Endodermal cell (in vitro differentiated cells): Measurements from ENCODE around the gene OR1F1. TPM values are rescaled to one million over a fixed set of nuclear protein-coding genes. Genes with fewer than 3 reads are reported as not detected.
"Not testable (repeated sequence)": the region's sequence is repeated elsewhere in the genome, so short reads cannot be mapped to it uniquely, and the experiment has no call there.

ENCODE experiments used
- DNase-seq: peaks from one replicate; pipeline ENCODE4 v3.0.0-alpha.2; 2017
- H3K27ac ChIP-seq: 2 replicates; pipeline ENCODE4 v1.5.1; 2013; ENCODE audit warnings: mild to moderate bottlenecking, low read depth, low read length, moderate library complexity
- H3K27me3 ChIP-seq: 2 replicates; pipeline ENCODE4 v1.6.1; 2013; ENCODE audit warnings: mild to moderate bottlenecking, low read length, moderate library complexity; ENCODE audit not compliant: insufficient read depth, control insufficient read depth, poor library complexity, severe bottlenecking
- H3K36me3 ChIP-seq: 2 replicates; pipeline ENCODE4 v1.7.0; 2013; ENCODE audit warnings: mild to moderate bottlenecking, low read length, moderate library complexity; ENCODE audit not compliant: control insufficient read depth, insufficient read depth
- H3K4me1 ChIP-seq: one replicate; pipeline ENCODE4 v1.7.0; 2013; ENCODE audit warnings: low read length; ENCODE audit not compliant: control insufficient read depth, insufficient read depth
- H3K4me3 ChIP-seq: 2 replicates; pipeline ENCODE4 v1.5.1; 2013; ENCODE audit warnings: mild to moderate bottlenecking, low read length, moderate library complexity
- H3K9ac ChIP-seq: 2 replicates; pipeline ENCODE4 v1.6.1; 2013; ENCODE audit warnings: mild to moderate bottlenecking, low read length, moderate library complexity; ENCODE audit not compliant: poor library complexity, severe bottlenecking; ENCODE audit errors: extremely low read depth
- H3K9me3 ChIP-seq: 2 replicates; pipeline ENCODE4 v1.6.1; 2013; ENCODE audit warnings: mild to moderate bottlenecking, low read length, moderate library complexity; ENCODE audit not compliant: control insufficient read depth
- H3K27ac Mint-ChIP-seq: 2 replicates; pipeline ENCODE4 v1.8.0; 2020; ENCODE audit warnings: mixed read lengths
- H3K27me3 Mint-ChIP-seq: 2 replicates; pipeline ENCODE4 v1.8.0; 2021; ENCODE audit warnings: mild to moderate bottlenecking, mixed read lengths; ENCODE audit not compliant: insufficient read depth
- H3K36me3 Mint-ChIP-seq: 2 replicates; pipeline ENCODE4 v1.8.0; 2020; ENCODE audit warnings: low read depth, mixed read lengths
- H3K4me1 Mint-ChIP-seq: 2 replicates; pipeline ENCODE4 v1.8.0; 2020; ENCODE audit warnings: mixed read lengths
- H3K4me3 Mint-ChIP-seq: 2 replicates; pipeline ENCODE4 v1.8.0; 2020; ENCODE audit warnings: mild to moderate bottlenecking, moderate library complexity, mixed read lengths
- H3K9me3 Mint-ChIP-seq: 2 replicates; pipeline ENCODE4 v1.8.0; 2020; ENCODE audit warnings: mild to moderate bottlenecking, mixed read lengths
- WGBS, 2 experiments: methylation state at CpG; one replicate each; pipeline versions ENCODE4 v1.1.5 to v1.1.7; 2013; ENCODE audit warnings: missing lambda C conversion rate in 2 of 2, mixed read lengths in 1 of 2; ENCODE audit not compliant: insufficient coverage in 1 of 2, insufficient read length in 1 of 2; 5-methylcytosine and 5-hydroxymethylcytosine counted together
- long read RNA-seq, 4 experiments: library from polyadenylated mRNA in 2 of 4; library from RNA in 1 of 4; library from capped mRNA in 1 of 4; stranded (forward) in 3 of 4; unstranded in 1 of 4; transcript quantifications; one replicate each; pipeline ENCODE4 v2.0.0, GENCODE V29; 2020 to 2021; ENCODE audit warnings: inconsistent platforms in 1 of 4
- polyA plus RNA-seq, 2 experiments: library from polyadenylated mRNA; stranded (reverse); fragments of 50-300 nt; gene quantifications; one replicate each; pipeline ENCODE4 v1.2.3, GENCODE V29; 2013
- total RNA-seq, 2 donors: library from RNA; stranded (reverse); fragmentation: NEBNext Ultra II Directional in 1 of 2; extraction: Animal tissue kit (Norgen Biotek cat#: 25700) in 1 of 2; gene quantifications; 2 replicates in 1 of 2; 3 replicates in 1 of 2; pipeline ENCODE4 v1.2.1, GENCODE V29; 2021
- TF ChIP-seq, protein P1 (sequence below): fragments of 200-600 bp; sonication (generic); conservative IDR thresholded peaks from 2 replicates; pipeline ENCODE4 v1.5.0; 2021; ENCODE audit warnings: antibody characterized with exemption, mild to moderate bottlenecking

OR1F1 gene
- under 1 TPM in 1 of 2 donors, not detected in 1; 0.29 TPM for total RNA-seq
- not detected for polyA plus RNA-seq (2013, experiment 1 of 2)
- not detected for polyA plus RNA-seq (2013, experiment 2 of 2)
- long read RNA-seq, experiment 1 = 0 reads
- long read RNA-seq, experiment 2 = 0 reads
- long read RNA-seq, experiment 3 = 0 reads
- long read RNA-seq, experiment 4 = 0 reads

DNA sequence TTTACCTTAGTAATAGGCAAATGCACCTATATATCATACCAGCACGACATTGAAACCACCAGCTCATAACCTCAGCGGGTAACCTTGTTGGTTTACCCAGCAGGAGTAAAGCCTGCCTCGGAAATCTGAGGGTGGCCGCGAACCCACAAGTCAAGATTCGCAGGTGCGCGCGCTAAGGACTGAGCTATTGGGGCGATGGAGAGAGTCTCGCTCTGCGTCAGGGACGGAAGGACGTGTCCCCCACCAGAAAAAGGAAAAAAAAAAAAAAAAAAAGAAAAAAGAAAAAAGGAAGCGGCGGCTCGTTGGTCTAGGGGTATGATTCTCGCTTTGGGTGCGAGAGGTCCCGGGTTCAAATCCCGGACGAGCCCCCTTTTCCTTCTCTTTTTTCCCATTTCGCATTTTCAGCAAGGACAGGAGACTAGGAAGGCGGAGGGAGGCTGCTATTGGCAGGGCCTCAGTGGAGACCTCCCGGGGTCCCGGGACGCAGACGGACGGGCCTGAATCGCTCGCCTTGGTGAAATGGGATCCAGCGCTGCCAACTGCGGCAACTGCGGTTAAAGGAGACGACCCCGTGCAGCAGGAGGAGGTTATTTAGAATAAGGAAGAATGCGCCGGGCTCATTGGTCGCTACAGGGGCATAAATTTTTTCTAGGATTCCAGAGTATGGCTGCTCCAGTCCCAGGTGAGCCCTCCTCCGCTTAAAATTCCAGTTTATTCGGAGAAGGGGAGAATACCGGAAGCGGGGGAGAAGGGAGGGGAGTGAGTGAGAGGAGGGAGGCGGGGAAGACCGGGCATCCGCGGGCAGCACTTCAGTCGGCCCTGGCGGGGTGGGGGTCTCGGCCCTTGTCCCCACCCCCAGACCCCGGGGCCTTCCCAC, at the start of gene OR1F1:
TSS of gene OR1F1 (plus strand) at position 407 of the 877 bp plus-strand sequence.
- H3K4me1 ChIP-seq = no peaks in the 10 kb centered on the region
- peak; percentile 88 for DNase-seq
- peak within 1 kb of the TSS; percentile 86 for H3K27ac Mint-ChIP-seq
- H3K9me3 ChIP-seq = no peaks in the 10 kb centered on the region
- H3K27me3 Mint-ChIP-seq = peaks cover 66% of the 10 kb centered on the region
- TF ChIP-seq, protein P1, sequence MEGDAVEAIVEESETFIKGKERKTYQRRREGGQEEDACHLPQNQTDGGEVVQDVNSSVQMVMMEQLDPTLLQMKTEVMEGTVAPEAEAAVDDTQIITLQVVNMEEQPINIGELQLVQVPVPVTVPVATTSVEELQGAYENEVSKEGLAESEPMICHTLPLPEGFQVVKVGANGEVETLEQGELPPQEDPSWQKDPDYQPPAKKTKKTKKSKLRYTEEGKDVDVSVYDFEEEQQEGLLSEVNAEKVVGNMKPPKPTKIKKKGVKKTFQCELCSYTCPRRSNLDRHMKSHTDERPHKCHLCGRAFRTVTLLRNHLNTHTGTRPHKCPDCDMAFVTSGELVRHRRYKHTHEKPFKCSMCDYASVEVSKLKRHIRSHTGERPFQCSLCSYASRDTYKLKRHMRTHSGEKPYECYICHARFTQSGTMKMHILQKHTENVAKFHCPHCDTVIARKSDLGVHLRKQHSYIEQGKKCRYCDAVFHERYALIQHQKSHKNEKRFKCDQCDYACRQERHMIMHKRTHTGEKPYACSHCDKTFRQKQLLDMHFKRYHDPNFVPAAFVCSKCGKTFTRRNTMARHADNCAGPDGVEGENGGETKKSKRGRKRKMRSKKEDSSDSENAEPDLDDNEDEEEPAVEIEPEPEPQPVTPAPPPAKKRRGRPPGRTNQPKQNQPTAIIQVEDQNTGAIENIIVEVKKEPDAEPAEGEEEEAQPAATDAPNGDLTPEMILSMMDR = no peak
- H3K27me3 ChIP-seq = peaks cover 42% of the 10 kb centered on the region
- H3K4me3 ChIP-seq = peak within 1 kb of the TSS; percentile 88
- H3K36me3 Mint-ChIP-seq = no peaks in the 10 kb centered on the region
- WGBS, 2 experiments = 0 to 1% methylated on average over 22 to 50 of the region's 51 CpGs
- no peaks in the 10 kb centered on the region for H3K36me3 ChIP-seq
- H3K9me3 Mint-ChIP-seq = peaks cover 5% of the 10 kb centered on the region
- H3K27ac ChIP-seq = no peak within 1 kb of the TSS
- peak within 1 kb of the TSS; percentile 93 for H3K4me3 Mint-ChIP-seq
- H3K9ac ChIP-seq = peak within 1 kb of the TSS; percentile 51
- peaks cover 7% of the 10 kb centered on the region for H3K4me1 Mint-ChIP-seq

DNA sequence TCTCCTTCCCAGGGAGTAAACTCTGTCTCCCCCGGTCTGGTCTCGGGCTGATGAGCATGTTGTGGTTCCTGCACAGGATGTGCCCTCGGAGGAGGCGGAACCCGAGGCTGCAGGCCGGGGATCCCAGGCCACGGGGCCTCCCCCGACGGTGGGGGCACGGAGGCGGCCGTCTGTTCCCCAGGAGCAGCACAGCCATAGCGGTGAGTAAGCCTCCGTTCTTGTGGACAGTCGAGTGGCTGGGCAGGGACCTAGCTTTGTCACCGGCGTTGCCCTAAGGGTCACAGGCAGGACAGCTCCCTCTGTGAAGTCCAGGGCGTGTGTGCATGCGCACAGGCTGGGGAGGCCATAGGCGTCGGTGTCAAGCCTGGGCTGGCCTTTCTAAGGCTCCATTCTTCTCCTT, 49.7 kb upstream of the OR1F1 start:
- peaks cover 8% of the 10 kb centered on the region for H3K4me1 Mint-ChIP-seq
- no peak overlapping the region for H3K4me3 Mint-ChIP-seq
- H3K36me3 Mint-ChIP-seq = peaks cover 14% of the 10 kb centered on the region
- Histone ChIP-seq H3K9me3 (no peaks in the 10 kb centered on the region), H3K9ac (no peak overlapping the region), H3K27ac (no peak overlapping the region), H3K4me1 (no peaks in the 10 kb centered on the region), H3K36me3 (no peaks in the 10 kb centered on the region), H3K27me3 (no peaks in the 10 kb centered on the region), H3K4me3 (no peak overlapping the region)
- H3K9me3 Mint-ChIP-seq = no peaks in the 10 kb centered on the region
- WGBS, 2 experiments = 92 to 95% methylated on average over 17 to 21 of the region's 21 CpGs
- no peak for DNase-seq
- no peaks in the 10 kb centered on the region for H3K27me3 Mint-ChIP-seq
- TF ChIP-seq, protein P1 = no peak
- H3K27ac Mint-ChIP-seq = no peak overlapping the region

DNA sequence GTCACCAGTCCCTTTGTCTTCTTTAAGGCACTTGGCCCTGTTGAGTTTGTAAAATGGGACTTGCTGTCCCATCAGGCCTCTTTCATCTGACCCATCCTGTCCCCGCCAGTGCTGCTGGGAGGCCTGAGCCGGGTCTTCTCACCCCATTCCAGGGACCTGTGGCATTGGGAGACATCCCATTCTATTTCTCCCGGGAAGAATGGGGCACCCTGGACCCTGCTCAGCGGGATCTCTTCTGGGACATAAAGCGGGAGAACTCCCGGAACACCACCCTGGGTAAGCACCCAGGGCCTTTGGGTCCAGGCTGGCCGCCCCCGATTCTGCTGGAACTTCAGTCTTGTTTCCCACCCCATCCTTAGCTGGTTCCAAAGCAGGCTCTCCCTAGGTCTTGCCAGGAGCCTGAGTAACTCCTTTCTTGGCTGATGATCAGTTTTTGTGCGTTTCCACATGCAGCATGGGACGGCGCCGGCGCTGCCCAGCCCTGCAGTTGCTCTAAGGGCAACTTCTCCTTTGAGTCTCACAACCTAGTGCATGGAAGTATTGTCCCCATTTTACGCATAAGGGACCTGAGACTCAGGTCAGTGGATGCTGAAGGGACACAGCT, 49.1 kb upstream of the OR1F1 start:
- Mint-ChIP-seq H3K27me3 (no peaks in the 10 kb centered on the region), H3K4me1 (peaks cover 5% of the 10 kb centered on the region), H3K27ac (no peak overlapping the region), H3K9me3 (no peaks in the 10 kb centered on the region), H3K4me3 (no peak overlapping the region), H3K36me3 (peaks cover 14% of the 10 kb centered on the region)
- TF ChIP-seq, protein P1 = no peak
- Histone ChIP-seq H3K36me3 (no peaks in the 10 kb centered on the region), H3K27me3 (no peaks in the 10 kb centered on the region), H3K4me1 (no peaks in the 10 kb centered on the region), H3K27ac (no peak overlapping the region), H3K9me3 (no peaks in the 10 kb centered on the region), H3K4me3 (no peak overlapping the region), H3K9ac (no peak overlapping the region)
- no peak for DNase-seq
- WGBS, 2 experiments = 90 to 95% methylated on average over 9 to 14 of the region's 14 CpGs

DNA sequence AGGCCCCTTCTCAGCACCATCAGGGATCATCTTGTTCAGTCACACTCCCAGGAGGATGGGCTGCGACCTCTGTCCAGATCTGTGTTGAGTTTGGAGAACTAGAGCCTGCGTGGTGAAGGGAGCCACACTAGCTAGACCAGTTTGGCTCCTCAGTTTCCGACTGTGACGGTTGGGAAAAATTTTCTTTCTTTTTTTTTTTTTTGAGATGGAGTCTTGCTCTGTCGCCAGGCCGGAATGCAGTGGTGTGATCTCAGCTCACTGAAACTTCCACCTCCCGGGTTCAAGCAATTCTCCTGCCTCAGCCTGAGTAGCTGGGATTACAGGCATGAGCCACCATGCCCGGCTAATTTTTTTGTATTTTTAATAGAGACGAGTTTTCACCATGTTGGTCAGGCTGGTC, 48.4 kb upstream of the OR1F1 start:
- not testable (repeated sequence) for H3K4me3 Mint-ChIP-seq, H3K9ac ChIP-seq, H3K9me3 Mint-ChIP-seq, H3K27me3 Mint-ChIP-seq, H3K27me3 ChIP-seq, H3K27ac Mint-ChIP-seq, H3K4me1 ChIP-seq, H3K9me3 ChIP-seq, H3K4me1 Mint-ChIP-seq, H3K27ac ChIP-seq, H3K4me3 ChIP-seq, H3K36me3 ChIP-seq, DNase-seq
- peaks cover 14% of the 10 kb centered on the region for H3K36me3 Mint-ChIP-seq
- 91 to 93% methylated on average over 8 to 9 of the region's 9 CpGs for WGBS, 2 experiments
